PFSK-1 (cell line): ENCODE measurements around the gene ZNF202.

Source experiments
- FOXP2 ChIP-seq: optimal IDR thresholded peaks from 2 replicates; pipeline ENCODE3; 2011; ENCODE audit warnings: borderline replicate concordance, control low read depth, inconsistent platforms; ENCODE audit not compliant: insufficient read depth; ENCODE audit errors: extremely low read length, extremely low read depth
- POLR2AphosphoS5 ChIP-seq: IDR thresholded peaks from 2 replicates; pipeline ENCODE4 v1.6.1; 2012; ENCODE audit warnings: low read depth, mild to moderate bottlenecking, control low read depth, low read length, moderate library complexity
- REST ChIP-seq, 2 experiments: IDR thresholded peaks; 2 replicates each; pipeline versions ENCODE4 v1.6.1 to v1.8.0; 2011 to 2012; ENCODE audit warnings: low read depth in 2 of 2, low read length in 2 of 2, control low read depth in 1 of 2, inconsistent platforms in 1 of 2, mild to moderate bottlenecking in 1 of 2, moderate library complexity in 1 of 2; ENCODE audit not compliant: insufficient read depth in 1 of 2
- SIN3A ChIP-seq: IDR thresholded peaks from 2 replicates; pipeline ENCODE4 v1.6.1; 2012; ENCODE audit warnings: mild to moderate bottlenecking, low read length, moderate library complexity, borderline replicate concordance; ENCODE audit not compliant: insufficient read depth
- TAF1 ChIP-seq: IDR thresholded peaks from 2 replicates; pipeline ENCODE4 v1.6.1; 2012; ENCODE audit warnings: low read length, control low read depth, borderline replicate concordance; ENCODE audit not compliant: insufficient read depth

The ZNF202 gene

GRCh38 chr11:123702696-123703095, 38.8 kb downstream of the ZNF202 start:
- TF ChIP-seq SIN3A (no peak), TAF1 (no peak), POLR2AphosphoS5 (no peak), REST (IDR thresholded peaks at IDR 0.05; ENCODE audit: insufficient read depth in 1 of 2, low read depth in 2 of 2, low read length in 2 of 2) (no peak), FOXP2 (no peak)

- TF ChIP-seq FOXP2 (no peak), TAF1 (no peak), POLR2AphosphoS5 (no peak), REST (IDR thresholded peaks at IDR 0.05; ENCODE audit: insufficient read depth in 1 of 2, low read depth in 2 of 2, low read length in 2 of 2) (no peak), SIN3A (no peak)
Measured at GRCh38 chr11:123702139-123702538, 39.3 kb downstream of the ZNF202 start.

GRCh38 chr11:123700772-123701171, 40.7 kb downstream of the ZNF202 start:
- TF ChIP-seq REST (IDR thresholded peaks at IDR 0.05; ENCODE audit: insufficient read depth in 1 of 2, low read depth in 2 of 2, low read length in 2 of 2) (no peak), TAF1 (no peak), POLR2AphosphoS5 (no peak), FOXP2 (no peak)

GRCh38 chr11:123698546-123699127, 42.8 kb downstream of the ZNF202 start:
- TF ChIP-seq FOXP2 (no peak), TAF1 (no peak), POLR2AphosphoS5 (no peak), SIN3A (no peak), REST (IDR thresholded peaks at IDR 0.05; ENCODE audit: insufficient read depth in 1 of 2, low read depth in 2 of 2, low read length in 2 of 2) (no peak)

GRCh38 chr11:123696183-123696582, 45.3 kb downstream of the ZNF202 start:
- TF ChIP-seq SIN3A (no peak), REST (IDR thresholded peaks at IDR 0.05; ENCODE audit: insufficient read depth in 1 of 2, low read depth in 2 of 2, low read length in 2 of 2) (no peak), FOXP2 (no peak), TAF1 (no peak), POLR2AphosphoS5 (no peak)
